SJSA1 (cell line): ENCODE measurements around the gene BBX. TPM values are rescaled to one million over a fixed set of nuclear protein-coding genes. Genes with fewer than 3 reads are reported as not detected.

ENCODE experiments used
- DNase-seq, 2 experiments: peaks; one replicate each; pipeline ENCODE4 v3.0.0-alpha.2; 2015 to 2020; ENCODE audit warnings: low spot score in 2 of 2, low read depth in 1 of 2
- H3K27ac ChIP-seq: fragments of 250-450 bp; sonication (Bioruptor Pico); 2 replicates; pipeline ENCODE4 v1.5.1; 2020; ENCODE audit warnings: mild to moderate bottlenecking, moderate library complexity
- H3K27me3 ChIP-seq: fragments of 250-450 bp; sonication (Bioruptor Pico); replicated peaks from 2 replicates; pipeline ENCODE4 v1.5.1; 2020; ENCODE audit warnings: mild to moderate bottlenecking, moderate library complexity
- H3K36me3 ChIP-seq: fragments of 250-450 bp; sonication (Bioruptor Pico); 2 replicates; pipeline ENCODE4 v1.5.1; 2020; ENCODE audit warnings: mild to moderate bottlenecking
- H3K4me1 ChIP-seq: fragments of 250-450 bp; sonication (Bioruptor Pico); replicated peaks from 2 replicates; pipeline ENCODE4 v1.6.1; 2021; ENCODE audit warnings: mild to moderate bottlenecking
- H3K4me3 ChIP-seq: fragments of 250-450 bp; sonication (Bioruptor Pico); 2 replicates; pipeline ENCODE4 v1.5.1; 2020; ENCODE audit warnings: mild to moderate bottlenecking
- H3K9me3 ChIP-seq: fragments of 250-450 bp; sonication (Bioruptor Pico); replicated peaks from 2 replicates; pipeline ENCODE4 v1.5.1; 2020; ENCODE audit warnings: mild to moderate bottlenecking
- total RNA-seq: library from RNA; depleted of rRNA; stranded (reverse); fragments of >200 nt; shearing (Covaris generic); gene quantifications from 2 replicates; pipeline ENCODE4 v1.2.3, GENCODE V29; 2014

BBX gene
- total RNA-seq, 1 experiment from 2014 or later, result 42.0 TPM

DNA sequence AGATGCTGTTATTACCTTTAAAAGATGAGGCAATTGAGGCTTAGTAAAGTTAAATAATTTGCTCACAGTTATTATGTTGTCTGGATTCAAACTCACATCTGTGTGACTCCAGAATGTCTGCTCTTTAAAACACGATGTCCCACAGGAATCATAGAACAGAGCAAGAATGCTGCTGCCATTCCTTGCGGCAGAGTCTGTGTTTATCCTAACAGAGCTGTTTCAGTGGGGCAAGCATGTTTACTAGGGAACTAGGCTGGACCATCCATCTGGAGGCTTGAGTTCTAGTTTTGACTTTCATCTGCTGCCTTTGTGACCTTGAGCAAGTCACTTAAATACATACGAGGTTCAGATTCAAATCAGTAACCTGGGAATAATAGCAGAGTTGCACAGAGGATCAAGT is 72.1 kb downstream of the BBX start:
- Histone ChIP-seq H3K36me3 (no peaks in the 10 kb centered on the region), H3K4me1 (peaks cover 18% of the 10 kb centered on the region), H3K27me3 (no peaks in the 10 kb centered on the region), H3K27ac (no peak overlapping the region), H3K9me3 (no peaks in the 10 kb centered on the region), H3K4me3 (no peak overlapping the region)
- no peak for DNase-seq

DNA sequence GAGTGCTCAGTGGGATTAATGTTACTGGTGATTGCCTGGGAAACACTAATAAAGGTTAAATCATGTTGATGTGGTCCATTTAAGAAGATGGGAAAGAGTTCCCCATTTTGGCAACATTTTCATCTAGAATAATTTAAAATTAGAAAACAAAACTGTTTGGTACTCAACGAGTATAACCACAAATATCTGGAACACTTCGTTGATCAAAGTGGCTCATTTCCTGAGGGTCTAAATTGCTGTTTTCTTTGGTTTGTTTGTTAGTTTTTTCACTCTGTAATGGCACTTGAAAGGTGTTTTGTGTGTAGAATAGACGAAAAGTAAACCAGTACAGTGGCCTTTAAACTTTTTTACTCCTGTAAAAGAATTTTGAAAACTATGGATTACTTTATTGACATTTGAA is 73.9 kb downstream of the BBX start:
- Histone ChIP-seq H3K4me3 (no peak overlapping the region), H3K27ac (no peak overlapping the region), H3K9me3 (no peaks in the 10 kb centered on the region), H3K36me3 (peaks cover 5% of the 10 kb centered on the region; the same call in 1 of the 2 replicates), H3K27me3 (no peaks in the 10 kb centered on the region), H3K4me1 (peaks cover 18% of the 10 kb centered on the region)
- DNase-seq, result no peak

GRCh38 chr3:107598926-107599771 is 76.4 kb downstream of the BBX start:
- peak overlapping the region; percentile 29 for H3K4me3 ChIP-seq
- H3K27me3 ChIP-seq, result no peaks in the 10 kb centered on the region
- DNase-seq, result peak in 1 of 2 experiments; percentile 61
- no peaks in the 10 kb centered on the region for H3K9me3 ChIP-seq
- peak overlapping the region; percentile 49 for H3K27ac ChIP-seq
- peaks cover 18% of the 10 kb centered on the region for H3K4me1 ChIP-seq
- peaks cover 7% of the 10 kb centered on the region; the same call in 1 of the 2 replicates for H3K36me3 ChIP-seq

DNA sequence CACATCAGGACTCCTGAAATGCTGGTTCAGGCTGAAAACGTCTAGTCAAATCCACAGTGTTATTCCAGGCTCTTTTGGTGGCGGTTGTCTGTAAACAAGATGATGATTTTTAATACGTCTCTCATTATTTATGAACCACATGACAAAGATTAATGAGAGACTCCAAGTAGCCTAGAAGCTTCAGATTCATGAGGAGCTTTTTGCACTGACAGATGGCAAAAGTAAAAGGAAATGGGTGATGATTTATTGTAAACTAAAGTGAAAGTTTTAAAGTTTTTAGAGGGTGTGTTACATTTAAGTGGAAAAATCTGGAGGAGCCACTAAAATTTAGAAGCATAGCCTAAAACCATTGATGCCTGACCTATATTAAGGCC is 77.0 kb downstream of the BBX start:
- no peaks in the 10 kb centered on the region for H3K27me3 ChIP-seq
- H3K9me3 ChIP-seq, result no peaks in the 10 kb centered on the region
- peaks cover 18% of the 10 kb centered on the region for H3K4me1 ChIP-seq
- H3K36me3 ChIP-seq, result peaks cover 7% of the 10 kb centered on the region; the same call in 1 of the 2 replicates
- peak overlapping the region; percentile 49 for H3K27ac ChIP-seq
- H3K4me3 ChIP-seq, result peak overlapping the region; percentile 29
- no peak for DNase-seq

GRCh38 chr3:107600780-107601179 is 78.0 kb downstream of the BBX start:
- no peak for DNase-seq

GRCh38 chr3:107604057-107604822 is 81.5 kb downstream of the BBX start:
- H3K27ac ChIP-seq, result no peak overlapping the region
- peaks cover 5% of the 10 kb centered on the region for H3K4me1 ChIP-seq
- H3K9me3 ChIP-seq, result no peaks in the 10 kb centered on the region
- no peak overlapping the region for H3K4me3 ChIP-seq
- DNase-seq, result no peak
- no peaks in the 10 kb centered on the region for H3K27me3 ChIP-seq
- peaks cover 10% of the 10 kb centered on the region; the same call in 1 of the 2 replicates for H3K36me3 ChIP-seq

More at GRCh38 chr3:107600780-107601179, 78.0 kb downstream of the BBX start:
- Histone ChIP-seq H3K36me3 (peaks cover 7% of the 10 kb centered on the region; the same call in 1 of the 2 replicates), H3K4me1 (peaks cover 18% of the 10 kb centered on the region), H3K27ac (no peak overlapping the region), H3K4me3 (no peak overlapping the region), H3K27me3 (no peaks in the 10 kb centered on the region), H3K9me3 (no peaks in the 10 kb centered on the region)

GRCh38 chr3:107611775-107612469 is 89.2 kb downstream of the BBX start:
- Histone ChIP-seq H3K9me3 (no peaks in the 10 kb centered on the region), H3K27ac (no peak overlapping the region), H3K27me3 (no peaks in the 10 kb centered on the region), H3K4me3 (no peak overlapping the region), H3K36me3 (0 out of 2 replicates have a peak, but pooled peaks cover 2% of the 10 kb centered on the region), H3K4me1 (no peaks in the 10 kb centered on the region)
- DNase-seq, result no peak

GRCh38 chr3:107612664-107613084 is 89.9 kb downstream of the BBX start:
- Histone ChIP-seq H3K27ac (no peak overlapping the region), H3K27me3 (no peaks in the 10 kb centered on the region), H3K4me3 (no peak overlapping the region)

DNA sequence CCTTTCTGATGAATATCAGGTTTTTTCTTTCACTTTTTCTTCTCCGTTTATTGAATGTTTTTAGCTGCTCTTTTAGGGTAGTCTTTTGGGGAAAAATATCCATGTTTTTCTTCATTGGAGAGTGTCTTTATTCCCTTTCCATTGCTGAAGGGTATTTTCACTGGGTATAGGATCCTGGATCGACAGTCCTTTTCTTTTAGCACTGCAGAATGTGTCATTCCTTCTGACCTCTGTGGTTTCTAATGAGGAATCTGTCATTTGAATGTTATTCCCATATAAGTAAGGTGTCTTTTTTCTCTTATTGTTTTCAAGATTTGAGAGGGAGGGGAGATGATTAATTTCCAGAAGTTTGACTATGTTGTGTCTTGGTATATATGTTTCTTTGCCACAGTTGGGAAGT is 96.8 kb downstream of the BBX start:
- Histone ChIP-seq H3K4me3 (no peak overlapping the region), H3K27ac (no peak overlapping the region), H3K36me3 (no peaks in the 10 kb centered on the region), H3K9me3 (no peaks in the 10 kb centered on the region), H3K4me1 (no peaks in the 10 kb centered on the region; the same call in 1 of the 2 replicates), H3K27me3 (no peaks in the 10 kb centered on the region)
- DNase-seq, result peak in 1 of 2 experiments; percentile 16

More at GRCh38 chr3:107612664-107613084, 89.9 kb downstream of the BBX start:
- no peaks in the 10 kb centered on the region for H3K36me3 ChIP-seq
- no peaks in the 10 kb centered on the region for H3K4me1 ChIP-seq
- H3K9me3 ChIP-seq, result no peaks in the 10 kb centered on the region
- DNase-seq, result no peak

- Histone ChIP-seq H3K27me3 (no peaks in the 10 kb centered on the region), H3K4me1 (no peaks in the 10 kb centered on the region; the same call in 1 of the 2 replicates), H3K9me3 (no peaks in the 10 kb centered on the region), H3K4me3 (no peak overlapping the region), H3K27ac (no peak overlapping the region), H3K36me3 (no peaks in the 10 kb centered on the region)
- DNase-seq, result no peak
Observed at GRCh38 chr3:107620534-107620933, 97.8 kb downstream of the BBX start.

GRCh38 chr3:107621465-107621864 is 98.7 kb downstream of the BBX start:
- H3K4me3 ChIP-seq, result no peak overlapping the region
- no peaks in the 10 kb centered on the region for H3K36me3 ChIP-seq
- no peak overlapping the region for H3K27ac ChIP-seq
- no peaks in the 10 kb centered on the region; the same call in 1 of the 2 replicates for H3K4me1 ChIP-seq
- no peak for DNase-seq
- no peaks in the 10 kb centered on the region for H3K27me3 ChIP-seq
- no peaks in the 10 kb centered on the region for H3K9me3 ChIP-seq

GRCh38 chr3:107627962-107628542 is 105.3 kb downstream of the BBX start:
- no peaks in the 10 kb centered on the region for H3K9me3 ChIP-seq
- H3K27me3 ChIP-seq, result no peaks in the 10 kb centered on the region
- H3K4me1 ChIP-seq, result peaks cover 7% of the 10 kb centered on the region
- no peak overlapping the region for H3K4me3 ChIP-seq
- no peak for DNase-seq
- H3K27ac ChIP-seq, result no peak overlapping the region
- no peaks in the 10 kb centered on the region for H3K36me3 ChIP-seq

DNA sequence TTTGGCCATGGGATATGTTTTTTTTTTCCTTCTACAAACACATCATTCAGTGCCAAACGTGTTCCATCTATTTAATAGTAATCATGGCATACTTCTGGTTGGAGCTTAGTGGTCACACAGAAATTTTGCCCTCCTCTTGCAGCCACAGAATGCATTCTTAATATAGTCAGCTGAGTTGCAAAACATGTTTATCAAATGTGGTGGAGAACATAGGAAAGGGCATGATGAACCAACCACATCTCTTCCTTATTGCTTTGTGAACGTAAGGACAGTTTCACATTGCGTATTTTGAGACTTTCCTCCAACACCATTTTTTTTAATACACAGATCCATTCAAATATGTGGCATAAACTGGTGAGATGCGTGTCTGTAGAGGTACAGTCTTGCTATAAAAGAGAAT is 106.8 kb downstream of the BBX start:
- peaks cover 7% of the 10 kb centered on the region for H3K4me1 ChIP-seq
- no peak overlapping the region for H3K4me3 ChIP-seq

More for the DNA sequence above, 106.8 kb downstream of the BBX start:
- H3K36me3 ChIP-seq, result no peaks in the 10 kb centered on the region
- H3K27me3 ChIP-seq, result no peaks in the 10 kb centered on the region
- no peak for DNase-seq
- H3K9me3 ChIP-seq, result no peaks in the 10 kb centered on the region
- no peak overlapping the region for H3K27ac ChIP-seq
